ENCODE data around the gene PCDHGC5. TPM values are rescaled to one million over a fixed set of nuclear protein-coding genes. Genes with fewer than 3 reads are reported as not detected.

PCDHGC5 gene
- total and polyA plus RNA-seq, 2 donors (not counting 3 experiments of a cell fraction or from before 2014, with no cell fraction given), result 0.21 to 1.2 TPM

GRCh38 chr5:141490271-141490670 lies 1.4 kb downstream of the PCDHGC5 start:
- H3K4me2 ChIP-seq (ENCODE audit: insufficient read depth, low read length), result no peak overlapping the region
- intact Hi-C loops (cut with micrococcal nuclease) (no loop called here), dilution Hi-C loops (cut with MboI; ENCODE audit: extremely low pct_ligation_motif_present, low sequenced_read_pairs) (no loop called here)
- H3K27me3 ChIP-seq (ENCODE audit: control insufficient read depth in 2 of 2, insufficient read depth in 2 of 2, low read length in 2 of 2), result peaks cover 10 to 30% of the 10 kb centered on the region in 2 experiments
- H4K20me1 ChIP-seq (replicated peaks; ENCODE audit: control insufficient read depth, extremely low read depth, insufficient read depth, low read length), result no peaks in the 10 kb centered on the region
- H2AFZ ChIP-seq (ENCODE audit: low read depth, low read length), result no peak overlapping the region
- no peak overlapping the region for H3K4me3 ChIP-seq (replicated peaks in 1 of 3; ENCODE audit: insufficient read depth in 1 of 3, low read depth in 1 of 3, low read length in 3 of 3)
- H3K9me1 ChIP-seq (replicated peaks; ENCODE audit: control insufficient read depth, extremely low read depth, insufficient read depth, low read length), result no peaks in the 10 kb centered on the region
- no peaks in the 10 kb centered on the region for H3K9me3 ChIP-seq (replicated peaks; ENCODE audit: control insufficient read depth, insufficient read depth, low read length)
- no peak overlapping the region for H3K27ac ChIP-seq (ENCODE audit: insufficient read depth, low read depth, low read length)
- H3K36me3 ChIP-seq (ENCODE audit: control insufficient read depth in 2 of 2, extremely low read depth in 1 of 2, insufficient read depth in 2 of 2, low read length in 2 of 2), result no peaks in the 10 kb centered on the region
- POLR2A ChIA-PET, result no interaction called here
- no peak overlapping the region for H3K9ac ChIP-seq (replicated peaks; ENCODE audit: extremely low read depth, insufficient read depth, low read length)
- H3K79me2 ChIP-seq (ENCODE audit: control insufficient read depth, insufficient read depth, low read length), result no peaks in the 10 kb centered on the region
- FAIRE-seq (no peak), DNase-seq (ENCODE audit: low read depth, low spot score) (no peak)
- TF ChIP-seq, protein P1, sequence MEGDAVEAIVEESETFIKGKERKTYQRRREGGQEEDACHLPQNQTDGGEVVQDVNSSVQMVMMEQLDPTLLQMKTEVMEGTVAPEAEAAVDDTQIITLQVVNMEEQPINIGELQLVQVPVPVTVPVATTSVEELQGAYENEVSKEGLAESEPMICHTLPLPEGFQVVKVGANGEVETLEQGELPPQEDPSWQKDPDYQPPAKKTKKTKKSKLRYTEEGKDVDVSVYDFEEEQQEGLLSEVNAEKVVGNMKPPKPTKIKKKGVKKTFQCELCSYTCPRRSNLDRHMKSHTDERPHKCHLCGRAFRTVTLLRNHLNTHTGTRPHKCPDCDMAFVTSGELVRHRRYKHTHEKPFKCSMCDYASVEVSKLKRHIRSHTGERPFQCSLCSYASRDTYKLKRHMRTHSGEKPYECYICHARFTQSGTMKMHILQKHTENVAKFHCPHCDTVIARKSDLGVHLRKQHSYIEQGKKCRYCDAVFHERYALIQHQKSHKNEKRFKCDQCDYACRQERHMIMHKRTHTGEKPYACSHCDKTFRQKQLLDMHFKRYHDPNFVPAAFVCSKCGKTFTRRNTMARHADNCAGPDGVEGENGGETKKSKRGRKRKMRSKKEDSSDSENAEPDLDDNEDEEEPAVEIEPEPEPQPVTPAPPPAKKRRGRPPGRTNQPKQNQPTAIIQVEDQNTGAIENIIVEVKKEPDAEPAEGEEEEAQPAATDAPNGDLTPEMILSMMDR (IDR thresholded peaks at IDR 0.05; ENCODE audit: extremely low read depth in 1 of 2, insufficient read depth in 1 of 2, low read depth in 1 of 2, low read length in 2 of 2), result no peak
- TF ChIP-seq POLR2AphosphoS5 (IDR thresholded peaks at IDR 0.05; ENCODE audit: insufficient read depth, low read depth, low read length) (no peak), EZH2 (IDR thresholded peaks at IDR 0.05; ENCODE audit: borderline replicate concordance, low read depth, low read length, severe bottlenecking) (no peak), POLR2A (IDR thresholded peaks at IDR 0.05; ENCODE audit: low read depth, low read length) (no peak), GATA2 (IDR thresholded peaks at IDR 0.05; ENCODE audit: insufficient read depth, insufficient read length, low read depth, low read length) (no peak), FOS (IDR thresholded peaks at IDR 0.05; ENCODE audit: borderline replicate concordance, insufficient read depth, low read length) (no peak), JUN (IDR thresholded peaks at IDR 0.05; ENCODE audit: borderline replicate concordance, insufficient read depth, insufficient read length, low read depth) (no peak), MAX (IDR thresholded peaks at IDR 0.05; ENCODE audit: insufficient read depth, insufficient read length) (no peak), MYC (IDR thresholded peaks at IDR 0.05; ENCODE audit: low read depth, low read length) (no peak)
- peaks cover under 1% of the 10 kb centered on the region for H3K4me1 ChIP-seq (ENCODE audit: control insufficient read depth, extremely low read depth, insufficient read depth, low read length)
- CTCF ChIA-PET, result no interaction called here
- BruUV-seq (replicated peaks), result no TSS peak
